Mucosa of stomach (tissue), 1 donor: ENCODE data around the gene ABCD2.

Experiments
- H3K27me3 ChIP-seq: one replicate; pipeline ENCODE4 v1.7.0; 2013; ENCODE audit warnings: mild to moderate bottlenecking, low read length; ENCODE audit not compliant: control insufficient read depth, insufficient read depth
- H3K36me3 ChIP-seq: one replicate; pipeline ENCODE4 v1.7.0; 2013; ENCODE audit warnings: low read length; ENCODE audit not compliant: control insufficient read depth, insufficient read depth
- H3K4me1 ChIP-seq: one replicate; pipeline ENCODE4 v1.7.0; 2013; ENCODE audit warnings: mild to moderate bottlenecking, low read length; ENCODE audit not compliant: control insufficient read depth, insufficient read depth
- H3K4me3 ChIP-seq: one replicate; pipeline ENCODE4 v1.7.0; 2013; ENCODE audit warnings: low read length
- H3K9ac ChIP-seq: one replicate; pipeline ENCODE4 v1.7.0; 2013; ENCODE audit warnings: mild to moderate bottlenecking, low read length, moderate library complexity
- H3K9me3 ChIP-seq: one replicate; pipeline ENCODE4 v1.7.0; 2013; ENCODE audit warnings: mild to moderate bottlenecking, low read length, moderate library complexity; ENCODE audit not compliant: control insufficient read depth
- donor health status: Pancreatic carcinoma.

ABCD2 gene

DNA sequence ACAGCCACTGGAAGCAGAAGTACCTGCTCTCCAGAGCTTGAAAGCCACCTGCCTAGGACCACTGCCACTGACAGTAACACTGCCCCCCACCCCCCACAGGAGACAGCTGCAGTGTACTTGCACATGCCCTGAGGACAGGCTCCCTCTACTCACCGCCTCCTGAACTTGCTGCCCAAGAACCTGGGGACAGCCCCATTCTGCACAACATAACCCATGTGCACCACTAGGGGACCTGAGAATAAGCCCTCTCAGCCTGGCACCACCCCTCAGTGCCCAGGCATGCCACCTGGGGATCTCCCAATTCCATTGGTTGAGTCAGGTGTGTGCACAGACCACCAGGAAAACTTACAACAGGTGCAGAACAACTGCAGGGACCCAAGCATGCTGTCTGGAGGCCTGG, 109.6 kb downstream of the ABCD2 start:
- H3K9me3 ChIP-seq: no peaks in the 10 kb centered on the region
- no peaks in the 10 kb centered on the region for H3K27me3 ChIP-seq
- H3K4me1 ChIP-seq: no peaks in the 10 kb centered on the region
- no peak overlapping the region for H3K9ac ChIP-seq
- H3K36me3 ChIP-seq: no peaks in the 10 kb centered on the region
- H3K4me3 ChIP-seq: no peak overlapping the region

DNA sequence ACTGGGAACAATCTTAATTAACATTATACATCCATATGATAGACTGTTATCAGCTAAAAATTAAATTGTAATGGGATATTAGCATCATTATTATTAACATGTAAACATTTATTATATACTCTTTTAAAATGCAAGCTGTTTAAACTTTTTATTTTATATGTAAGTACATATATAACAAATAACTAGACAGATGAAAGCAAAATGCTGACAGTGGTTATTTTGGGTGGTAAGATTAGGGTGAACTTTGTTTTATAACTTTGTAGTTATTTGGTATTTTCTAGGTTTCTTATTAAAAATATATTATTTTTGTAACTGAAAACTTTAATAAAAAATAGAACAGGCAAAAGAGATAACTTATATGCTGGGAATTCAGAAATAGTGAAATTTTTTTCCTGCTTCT, 114.0 kb downstream of the ABCD2 start:
- Histone ChIP-seq H3K4me3 (no peak overlapping the region), H3K36me3 (no peaks in the 10 kb centered on the region), H3K27me3 (no peaks in the 10 kb centered on the region), H3K9ac (no peak overlapping the region), H3K4me1 (no peaks in the 10 kb centered on the region), H3K9me3 (no peaks in the 10 kb centered on the region)

DNA sequence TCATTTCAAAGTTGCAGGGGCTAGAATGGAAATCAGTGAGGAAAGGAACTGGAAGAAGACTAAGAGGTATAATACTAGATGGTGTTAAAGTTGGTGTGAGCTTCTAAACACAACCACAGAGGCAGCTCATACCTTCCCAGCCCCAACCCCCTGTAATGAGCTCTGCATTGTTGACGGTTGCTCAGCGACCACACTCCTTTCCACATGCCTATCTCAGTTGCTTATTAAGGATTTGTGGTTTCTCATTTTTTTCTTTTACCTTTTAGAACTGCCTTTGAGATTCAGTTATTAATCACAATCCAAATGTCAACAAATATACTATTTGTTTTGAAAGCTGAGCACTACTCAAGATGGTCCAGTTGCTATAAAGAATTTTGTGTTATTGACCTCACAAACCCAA, 114.6 kb downstream of the ABCD2 start:
- no peak overlapping the region for H3K9ac ChIP-seq
- H3K36me3 ChIP-seq: no peaks in the 10 kb centered on the region
- no peak overlapping the region for H3K4me3 ChIP-seq
- H3K9me3 ChIP-seq: no peaks in the 10 kb centered on the region
- no peaks in the 10 kb centered on the region for H3K4me1 ChIP-seq
- H3K27me3 ChIP-seq: no peaks in the 10 kb centered on the region

DNA sequence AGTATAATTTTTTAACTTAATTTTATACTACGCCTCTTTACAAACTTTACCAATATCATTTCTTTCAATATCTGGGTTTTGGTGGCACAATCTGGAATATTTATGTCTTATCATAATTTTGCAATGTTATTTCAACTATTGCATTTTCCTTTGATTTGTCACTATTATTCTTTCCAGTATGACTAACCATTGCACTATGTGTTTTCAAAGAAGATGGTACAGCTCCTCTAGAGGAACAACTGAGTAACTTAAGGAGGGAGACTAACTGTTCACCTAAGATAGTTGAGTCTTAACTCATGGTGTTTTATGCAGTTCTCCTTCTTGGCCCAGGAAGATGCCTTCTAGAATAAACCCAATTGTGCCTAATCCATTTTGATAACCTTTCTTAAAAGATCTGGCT, 116.2 kb downstream of the ABCD2 start:
- Histone ChIP-seq H3K4me3 (no peak overlapping the region), H3K9me3 (no peaks in the 10 kb centered on the region), H3K27me3 (no peaks in the 10 kb centered on the region), H3K36me3 (no peaks in the 10 kb centered on the region), H3K4me1 (no peaks in the 10 kb centered on the region), H3K9ac (no peak overlapping the region)

DNA sequence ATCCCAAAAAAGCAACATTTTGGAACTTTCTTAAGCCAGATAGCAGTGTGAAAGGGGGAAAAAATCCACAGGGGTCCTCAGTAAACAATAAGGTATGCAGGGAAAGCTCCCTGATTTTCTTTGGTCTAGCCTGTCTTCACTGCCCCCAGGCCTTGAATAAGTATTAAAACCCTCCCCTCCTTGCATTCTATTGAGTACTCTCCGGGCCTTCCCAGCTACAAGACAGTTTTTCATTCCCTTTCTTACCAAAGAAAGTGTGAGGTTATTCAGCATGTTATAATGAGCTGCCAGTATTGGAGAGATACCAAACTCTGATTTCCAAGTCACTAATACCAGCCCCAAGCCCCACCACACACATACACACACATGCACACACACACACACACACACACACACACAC, 116.9 kb downstream of the ABCD2 start:
- Histone ChIP-seq H3K27me3 (no peaks in the 10 kb centered on the region), H3K9ac (no peak overlapping the region), H3K9me3 (no peaks in the 10 kb centered on the region), H3K36me3 (no peaks in the 10 kb centered on the region), H3K4me3 (no peak overlapping the region), H3K4me1 (no peaks in the 10 kb centered on the region)
